Measurements from ENCODE around the gene THRAP3.

Gene THRAP3

DNA sequence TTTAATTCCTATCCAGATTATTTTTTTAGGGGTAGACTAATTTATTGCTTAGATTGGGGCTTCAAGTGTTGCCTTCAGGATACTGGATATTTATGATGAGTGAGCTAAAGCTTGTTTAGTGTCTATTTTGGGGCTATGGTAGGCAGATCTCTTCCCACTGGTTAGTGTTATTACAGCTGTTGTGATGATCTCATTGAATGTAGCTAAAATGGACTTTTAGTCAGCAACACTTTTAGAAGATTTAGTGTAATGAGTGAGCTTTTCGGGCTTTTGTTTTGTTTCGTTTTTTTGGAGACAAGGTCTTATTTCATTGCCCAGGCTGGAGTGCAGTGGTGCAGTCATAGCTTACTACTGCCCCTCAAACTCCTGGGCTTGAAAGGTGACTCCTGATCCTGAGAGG lies 14.2 kb downstream of the THRAP3 start:
- TF ChIP-seq, protein P1, sequence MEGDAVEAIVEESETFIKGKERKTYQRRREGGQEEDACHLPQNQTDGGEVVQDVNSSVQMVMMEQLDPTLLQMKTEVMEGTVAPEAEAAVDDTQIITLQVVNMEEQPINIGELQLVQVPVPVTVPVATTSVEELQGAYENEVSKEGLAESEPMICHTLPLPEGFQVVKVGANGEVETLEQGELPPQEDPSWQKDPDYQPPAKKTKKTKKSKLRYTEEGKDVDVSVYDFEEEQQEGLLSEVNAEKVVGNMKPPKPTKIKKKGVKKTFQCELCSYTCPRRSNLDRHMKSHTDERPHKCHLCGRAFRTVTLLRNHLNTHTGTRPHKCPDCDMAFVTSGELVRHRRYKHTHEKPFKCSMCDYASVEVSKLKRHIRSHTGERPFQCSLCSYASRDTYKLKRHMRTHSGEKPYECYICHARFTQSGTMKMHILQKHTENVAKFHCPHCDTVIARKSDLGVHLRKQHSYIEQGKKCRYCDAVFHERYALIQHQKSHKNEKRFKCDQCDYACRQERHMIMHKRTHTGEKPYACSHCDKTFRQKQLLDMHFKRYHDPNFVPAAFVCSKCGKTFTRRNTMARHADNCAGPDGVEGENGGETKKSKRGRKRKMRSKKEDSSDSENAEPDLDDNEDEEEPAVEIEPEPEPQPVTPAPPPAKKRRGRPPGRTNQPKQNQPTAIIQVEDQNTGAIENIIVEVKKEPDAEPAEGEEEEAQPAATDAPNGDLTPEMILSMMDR (conservative IDR thresholded peaks at IDR 0.05), result no peak
- H3K27ac ChIP-seq, result peak overlapping the region; percentile 73

DNA sequence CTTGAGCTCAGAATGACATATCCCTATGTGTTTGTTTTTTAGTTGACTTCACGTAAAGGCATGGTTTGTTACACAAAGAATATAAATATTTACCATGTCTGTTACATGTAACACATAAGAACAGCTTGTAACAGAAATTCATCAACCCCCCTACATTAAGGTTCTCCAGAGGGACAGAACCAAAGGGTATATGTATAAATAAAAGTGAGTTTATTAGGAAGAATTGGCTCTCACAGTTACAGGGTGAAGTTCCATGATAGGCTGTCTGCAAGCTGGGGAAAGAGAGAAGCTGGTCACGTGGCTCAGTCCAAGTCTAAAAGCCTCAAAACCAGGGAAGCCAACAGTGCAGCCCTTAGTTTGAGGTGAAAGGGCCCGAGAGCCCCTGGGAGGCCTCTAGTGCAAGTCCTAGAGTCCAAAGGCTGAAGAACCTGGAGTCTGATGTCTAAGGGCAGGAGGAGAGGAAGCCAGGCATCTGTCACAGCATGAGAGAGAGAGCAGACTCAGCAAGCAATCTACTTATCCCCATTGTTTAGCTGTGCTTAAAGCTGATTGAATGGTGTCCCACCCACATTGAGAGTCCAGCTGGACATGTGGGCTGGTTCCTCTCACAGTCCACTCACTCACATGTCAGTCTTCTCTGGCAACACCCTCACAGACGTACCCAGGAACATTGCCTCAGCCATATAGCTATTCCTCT lies 15.8 kb downstream of the THRAP3 start:
- H3K27ac ChIP-seq, result peak overlapping the region; percentile 73
- TF ChIP-seq, protein P1 (conservative IDR thresholded peaks at IDR 0.05), result no peak

DNA sequence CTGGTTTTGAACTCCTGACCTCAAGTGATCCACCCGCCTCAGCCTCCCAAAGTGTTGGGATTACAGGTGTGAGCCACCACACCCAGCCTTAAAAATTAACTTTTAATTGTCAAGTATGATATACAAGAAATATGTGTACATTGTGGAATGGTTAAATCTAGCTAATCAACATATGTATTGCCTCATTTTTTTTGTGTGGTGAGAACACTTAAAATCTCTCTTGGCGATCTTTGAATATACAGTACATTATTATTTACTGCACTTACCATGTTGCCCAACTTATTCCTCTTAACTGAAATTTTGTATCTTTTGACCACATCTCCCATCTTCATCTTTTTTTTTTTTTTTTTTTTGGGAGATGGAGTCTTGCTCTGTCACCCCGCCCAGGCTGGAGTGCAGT lies 23.3 kb downstream of the THRAP3 start:
- TF ChIP-seq, protein P1 (conservative IDR thresholded peaks at IDR 0.05), result no peak
- H3K27ac ChIP-seq, result no peak overlapping the region

DNA sequence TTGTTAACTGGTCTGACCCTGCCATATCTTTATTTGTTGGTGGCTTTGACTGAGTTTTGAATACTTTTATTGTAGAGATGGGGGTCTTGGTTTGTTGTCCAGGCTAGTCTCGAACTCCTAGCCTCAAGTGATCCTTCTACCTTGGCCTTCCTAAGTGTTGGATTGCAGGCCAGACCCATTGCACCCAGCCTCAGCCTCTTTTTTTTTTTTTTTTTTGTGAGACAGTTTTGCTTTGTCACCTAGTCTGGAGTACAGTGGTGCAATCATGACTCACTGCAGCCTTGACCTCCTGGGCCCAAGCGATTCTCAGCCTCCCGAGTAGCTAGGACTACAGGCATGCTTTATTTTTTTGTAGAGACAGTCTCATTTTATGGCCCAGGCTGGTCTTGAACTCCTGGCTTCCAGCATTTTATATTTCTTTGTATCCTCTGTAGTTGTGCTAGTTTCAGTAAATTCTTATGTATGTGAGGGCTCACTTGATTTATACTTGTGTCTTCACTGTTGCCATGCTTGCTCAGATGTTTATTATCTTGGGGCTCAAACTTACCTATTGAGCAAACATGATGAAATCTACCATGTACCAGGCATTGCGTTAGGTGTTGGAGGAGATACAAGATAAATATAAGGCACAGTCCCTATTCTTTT lies 24.1 kb downstream of the THRAP3 start:
- TF ChIP-seq, protein P1 (conservative IDR thresholded peaks at IDR 0.05), result no peak
- peak overlapping the region; percentile 22 for H3K27ac ChIP-seq

DNA sequence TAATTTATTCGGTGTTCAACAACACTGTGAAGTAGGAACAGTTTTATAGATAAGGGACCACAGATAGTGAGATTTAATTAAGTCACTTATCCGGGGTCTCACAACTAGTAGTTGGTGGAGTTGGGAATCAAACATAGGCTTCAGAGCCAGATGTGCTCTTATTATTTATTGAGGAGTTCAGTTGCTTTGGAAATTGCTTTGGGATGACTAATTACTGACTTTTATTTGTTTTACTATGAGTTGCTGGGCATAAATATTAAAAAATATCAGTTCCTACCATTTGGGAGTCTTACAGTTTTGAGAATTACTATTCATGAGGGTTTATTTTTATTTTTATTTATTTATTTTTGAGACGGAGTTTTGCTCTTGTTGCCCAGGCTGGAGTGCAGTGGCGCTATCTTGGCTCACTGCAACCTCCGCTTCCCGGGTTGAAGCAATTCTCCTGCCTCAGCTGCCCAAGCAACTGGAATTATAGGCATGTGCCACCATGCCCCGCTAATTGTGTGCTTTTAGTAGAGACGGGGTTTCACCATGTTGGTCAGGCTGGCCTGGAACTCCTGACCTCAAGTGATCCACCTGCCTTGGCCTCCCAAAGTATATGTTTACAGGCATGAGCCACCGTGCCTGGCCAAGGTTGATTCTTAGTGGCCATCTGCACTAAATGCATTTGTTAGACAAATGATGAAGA lies 27.7 kb downstream of the THRAP3 start:
- peak overlapping the region; percentile 41 for H3K27ac ChIP-seq
- TF ChIP-seq, protein P1 (conservative IDR thresholded peaks at IDR 0.05), result no peak

DNA sequence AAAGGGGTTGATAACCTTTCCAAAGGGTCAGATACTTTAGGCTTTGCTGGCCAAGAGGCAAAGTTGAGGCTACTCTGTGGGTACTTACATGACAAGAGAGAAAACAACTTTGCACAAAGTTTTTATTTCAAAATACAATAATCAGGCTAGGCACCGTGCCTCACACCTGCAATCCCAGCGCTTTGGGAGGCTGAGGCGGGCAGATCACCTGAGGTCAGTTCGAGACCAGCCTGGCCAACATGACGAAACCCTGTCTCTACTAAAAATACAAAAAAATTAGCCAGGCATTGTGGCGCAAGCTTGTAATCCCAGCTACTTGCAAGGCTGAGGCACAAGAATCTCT lies 28.2 kb downstream of the THRAP3 start:
- peak overlapping the region; percentile 41 for H3K27ac ChIP-seq

DNA sequence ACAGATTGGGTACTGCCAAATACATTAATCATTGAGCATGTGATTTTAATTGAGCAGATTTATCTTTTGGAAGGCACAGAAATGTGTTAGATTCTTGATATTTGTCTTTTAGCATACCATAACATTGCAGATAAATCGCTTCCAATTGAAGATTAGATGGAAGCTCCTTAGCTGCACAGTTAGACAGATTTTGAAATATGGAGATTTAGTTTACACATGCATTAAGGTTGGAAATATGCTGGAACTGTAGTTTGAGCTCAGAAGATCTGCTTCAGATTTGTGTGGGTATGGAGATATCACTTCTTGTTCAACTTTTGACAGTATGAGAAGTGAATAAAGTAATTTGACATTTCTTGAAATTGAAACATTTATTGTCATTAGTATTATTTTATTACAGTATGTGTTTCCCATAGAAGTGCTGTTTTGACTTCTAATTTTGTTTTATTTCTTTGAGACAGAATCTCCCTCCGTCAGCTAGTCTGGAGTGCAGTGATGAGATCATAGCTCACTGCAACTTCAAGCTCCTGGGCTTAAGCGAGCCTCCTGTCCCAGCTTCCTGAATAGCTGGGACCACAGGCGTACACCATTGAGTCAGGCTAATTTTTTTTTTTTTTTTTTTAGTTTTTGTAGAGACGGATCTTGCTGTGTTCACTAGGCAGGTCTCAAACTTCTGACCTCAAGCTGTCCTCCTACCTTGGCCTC lies 29.1 kb downstream of the THRAP3 start:
- peak overlapping the region; percentile 57 for H3K27ac ChIP-seq
- TF ChIP-seq, protein P1 (conservative IDR thresholded peaks at IDR 0.05), result no peak

Data from VCaP (cell line).